Psoas muscle (tissue), 8 donors: ENCODE data around the gene HOOK1. TPM values are rescaled to one million over a fixed set of nuclear protein-coding genes. Genes with fewer than 3 reads are reported as not detected.

ENCODE experiments used
- ATAC-seq, 4 donors: fragments of 200-7000 bp; cut with Tn5 transposase; one replicate each; pipeline ENCODE4 v1.9.1; 2020; ENCODE audit warnings: moderate library complexity in 3 of 4, mild to moderate bottlenecking in 2 of 4
- DNase-seq, 2 donors: peaks; one replicate each; pipeline ENCODE4 v3.0.0-alpha.2; 2020
- H3K27ac ChIP-seq: fragments of 200-600 bp; one replicate; pipeline ENCODE4 v1.8.0; 2022
- H3K27me3 ChIP-seq, 3 donors: fragments of 200-600 bp in 1 of 3; one replicate each; pipeline versions ENCODE4 v1.6.1 to v1.8.0; 2013 to 2022; ENCODE audit warnings: low read length in 2 of 3, mild to moderate bottlenecking in 2 of 3, moderate library complexity in 1 of 3; ENCODE audit not compliant: insufficient read depth in 3 of 3
- H3K36me3 ChIP-seq, 2 donors: fragments of 200-600 bp in 1 of 2; one replicate each; pipeline versions ENCODE4 v1.6.1 to v1.8.0; 2013 to 2022; ENCODE audit warnings: low read depth in 1 of 2, mild to moderate bottlenecking in 1 of 2, moderate library complexity in 1 of 2; ENCODE audit not compliant: insufficient read depth in 1 of 2
- H3K4me1 ChIP-seq: fragments of 200-600 bp; one replicate; pipeline ENCODE4 v1.8.0; 2022
- H3K4me3 ChIP-seq: fragments of 200-600 bp; one replicate; pipeline ENCODE4 v1.8.0; 2022; ENCODE audit warnings: mild to moderate bottlenecking
- H3K9me3 ChIP-seq: fragments of 200-600 bp; one replicate; pipeline ENCODE4 v1.8.0; 2022
- CTCF ChIP-seq: fragments of 200-600 bp; IDR thresholded peaks from one replicate; pipeline ENCODE4 v1.8.0; 2022; ENCODE audit warnings: antibody characterized with exemption
- WGBS, 3 donors: extraction: QIAGEN DNeasy Blood & Tissue Kit; methylation state at CpG; one replicate each; pipeline versions ENCODE4 v1.1.6 to v1.1.7; 2013; 5-methylcytosine and 5-hydroxymethylcytosine counted together
- intact Hi-C, 2 donors: fragments of 100-400 bp; cut with DNase I; formaldehyde crosslinking; loops; one replicate each; pipeline versions ENCODE4 v1.11.0 to v1.14.2; 2022
- polyA plus RNA-seq, 3 donors: library from polyadenylated mRNA; stranded (reverse); fragments of 200-250 nt; gene quantifications; one replicate each; pipeline ENCODE4 v1.2.3, GENCODE V29; 2013
- total RNA-seq, 4 donors: library from RNA; stranded (reverse); fragmentation: NEBNext Ultra II Directional in 2 of 4; extraction: Animal tissue kit (Norgen Biotek cat#: 25700) in 2 of 4; gene quantifications; one replicate each; pipeline versions ENCODE4 v1.2.1 to v1.2.4, GENCODE V29; 2021 to 2023
- donor health status: healthy with polysubstance abuse.
- donor health status: DM: no; HTN: no; CAD: no; lungs with moderate emphysema.
- donor health status: Bipolar disorder and iron deficiency.
- donor health status: healthy.
- donor health status: DM: yes; HTN: yes; CAD: no.
- donor health status: DM: no; HTN: no; CAD: no.
- donor health status: DM: no; HTN: no; CAD: no.
- donor health status: DM: yes; HTN: yes; CAD: no.

The HOOK1 gene
- total and polyA plus RNA-seq, 7 donors = 0.03 to 0.34 (median 0.09) TPM; not detected in 1

DNA sequence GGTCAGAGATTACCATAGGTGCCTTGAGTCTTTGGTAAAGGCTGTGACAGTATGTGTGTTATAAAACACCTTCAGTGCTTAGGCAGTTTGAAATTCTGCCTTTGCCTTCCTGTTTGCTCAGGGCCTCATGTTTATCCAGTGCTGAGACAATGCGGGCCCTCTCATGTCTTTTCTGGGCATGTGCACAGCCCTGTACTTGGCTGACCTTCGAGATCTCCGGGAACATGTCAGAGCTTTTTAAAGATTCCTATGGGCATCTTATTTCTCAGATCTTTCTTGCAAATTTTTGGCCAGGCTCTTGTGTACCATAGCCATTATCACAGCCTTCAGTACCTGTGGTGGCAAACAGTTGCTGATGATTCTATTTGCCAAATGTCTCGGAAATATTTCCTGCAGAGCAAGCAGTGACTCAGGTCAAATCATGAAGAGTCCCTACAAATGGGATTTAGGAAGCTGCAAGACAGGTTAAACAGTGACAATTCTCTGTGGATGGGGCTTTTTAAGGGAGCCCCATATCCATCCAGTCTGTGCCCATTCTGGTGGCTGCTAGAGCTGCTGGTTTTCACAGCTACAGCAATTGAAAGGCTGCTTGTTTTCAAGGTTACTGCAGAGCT, 42.1 kb downstream of the HOOK1 start:
- DNase-seq (peak in 1 of 2 donors; percentile 12), ATAC-seq (no peak)
- H3K9me3 ChIP-seq = peaks cover 4% of the 10 kb centered on the region
- intact Hi-C loops = no loop called here
- TF ChIP-seq CTCF = no peak
- no peak overlapping the region for H3K4me3 ChIP-seq
- H3K4me1 ChIP-seq = no peaks in the 10 kb centered on the region
- H3K36me3 ChIP-seq = no peaks in the 10 kb centered on the region
- no peaks in the 10 kb centered on the region for H3K27me3 ChIP-seq
- no peak overlapping the region for H3K27ac ChIP-seq
- WGBS, 3 donors = 65 to 69% (median 68%) methylated on average over 4 of the region's 4 CpGs

DNA sequence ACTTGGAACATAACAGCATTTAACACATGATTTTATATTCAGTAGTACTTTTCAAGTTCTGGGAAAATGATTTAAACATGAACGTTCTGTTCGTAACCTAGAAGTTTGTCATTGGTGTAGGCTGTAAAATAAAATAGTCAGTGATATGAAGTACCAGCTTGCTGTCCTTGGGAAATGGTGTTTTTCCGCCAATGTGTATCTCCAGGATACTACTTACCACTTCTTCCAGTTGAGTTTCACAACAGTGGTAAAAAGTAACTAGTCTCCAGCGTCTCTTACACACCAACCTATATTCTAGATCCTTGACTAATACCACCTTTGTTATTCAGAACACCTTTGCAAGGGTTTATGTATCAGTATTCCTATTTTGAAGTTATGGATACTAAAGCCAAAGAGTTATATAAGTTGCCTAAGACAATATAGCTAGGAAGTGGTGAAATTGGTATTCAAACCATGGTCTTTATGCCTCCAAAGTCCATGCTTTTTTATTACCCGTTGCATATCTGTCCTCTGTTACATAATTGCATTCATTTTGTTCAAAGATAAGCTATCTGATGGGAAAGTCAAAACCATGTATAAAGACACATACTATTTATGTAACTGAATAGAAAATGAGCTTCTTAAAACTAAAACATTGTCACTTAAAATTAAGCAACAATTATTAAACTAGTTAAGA, 43.1 kb downstream of the HOOK1 start:
- H3K27ac ChIP-seq = no peak overlapping the region
- no peaks in the 10 kb centered on the region for H3K36me3 ChIP-seq
- 90 to 95% (median 91%) methylated on average over 5 of the region's 5 CpGs for WGBS, 3 donors
- no peak for DNase-seq
- H3K4me3 ChIP-seq = no peak overlapping the region
- peaks cover 4% of the 10 kb centered on the region for H3K9me3 ChIP-seq
- no peak for ATAC-seq
- TF ChIP-seq CTCF = no peak
- no peaks in the 10 kb centered on the region for H3K27me3 ChIP-seq
- H3K4me1 ChIP-seq = no peaks in the 10 kb centered on the region
- intact Hi-C loops = no loop called here

GRCh38 chr1:59866462-59866861, 51.7 kb downstream of the HOOK1 start:
- H3K4me3 ChIP-seq = no peak overlapping the region
- no peaks in the 10 kb centered on the region for H3K27me3 ChIP-seq
- no peak for TF ChIP-seq CTCF
- intact Hi-C loops = no loop called here
- DNase-seq = no peak
- H3K9me3 ChIP-seq = no peaks in the 10 kb centered on the region
- no peaks in the 10 kb centered on the region for H3K36me3 ChIP-seq
- H3K4me1 ChIP-seq = no peaks in the 10 kb centered on the region
- H3K27ac ChIP-seq = no peak overlapping the region
- no peak for ATAC-seq
- WGBS, 3 donors = 93 to 95% (median 95%) methylated on average over 2 of the region's 2 CpGs

DNA sequence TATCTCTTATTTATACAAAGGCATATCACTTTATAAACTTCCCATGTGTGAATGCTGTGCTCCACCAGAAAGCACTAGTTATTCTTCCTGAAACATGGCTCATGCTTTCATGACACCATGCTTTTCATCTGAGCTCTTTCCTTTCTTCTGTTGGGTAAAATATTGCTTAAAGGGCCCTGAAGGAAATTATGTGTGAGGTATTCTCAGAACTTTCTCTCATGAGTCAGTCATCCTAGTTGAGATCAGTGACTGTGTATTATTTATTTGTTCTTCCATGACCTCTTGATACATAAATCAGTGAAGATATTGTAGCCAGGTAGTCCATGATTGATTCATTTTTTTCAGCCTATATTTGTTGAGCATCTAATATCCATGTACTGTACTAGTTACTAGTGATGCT, 57.0 kb downstream of the HOOK1 start:
- Histone ChIP-seq H3K4me3 (no peak overlapping the region), H3K4me1 (no peaks in the 10 kb centered on the region), H3K9me3 (no peaks in the 10 kb centered on the region), H3K27me3 (no peaks in the 10 kb centered on the region), H3K36me3 (no peaks in the 10 kb centered on the region), H3K27ac (no peak overlapping the region)
- no peak for DNase-seq
- intact Hi-C loops = no loop called here
- no peak for ATAC-seq
- no peak for TF ChIP-seq CTCF
